Esophagus muscularis mucosa (tissue), 4 donors: ENCODE results near the gene OLFML3.

Experiments
- CTCF ChIP-seq, 3 experiments: fragments of 200-600 bp in 2 of 3; fragments of 450-650 bp in 1 of 3; sonication (generic) in 2 of 3; IDR thresholded peaks; one replicate each; pipeline ENCODE4 v1.5.1; 2017 to 2019; ENCODE audit warnings: antibody characterized with exemption in 3 of 3, mild to moderate bottlenecking in 2 of 3, moderate library complexity in 1 of 3
- EP300 ChIP-seq: sonication (generic); formaldehyde crosslinking; IDR thresholded peaks from one replicate; pipeline ENCODE4 v1.6.1; 2017; ENCODE audit warnings: antibody characterized with exemption
- POLR2A ChIP-seq: fragments of 450-650 bp; IDR thresholded peaks from one replicate; pipeline ENCODE4 v1.6.1; 2017; ENCODE audit warnings: antibody characterized with exemption, moderate library complexity, mild to moderate bottlenecking, low read depth
- POLR2AphosphoS5 ChIP-seq, 2 donors: sonication (generic); formaldehyde crosslinking; IDR thresholded peaks; one replicate each; pipeline ENCODE4 v1.6.1; 2017; ENCODE audit warnings: antibody characterized with exemption in 2 of 2

- TF ChIP-seq EP300 (no peak), CTCF (IDR thresholded peaks at IDR 0.05) (no peak), POLR2A (no peak), POLR2AphosphoS5 (IDR thresholded peaks at IDR 0.05) (no peak)
Measured at GRCh38 chr1:113946112-113946511, 33.2 kb upstream of the OLFML3 start.
